ENCODE results near the gene RPAP2. TPM values are rescaled to one million over a fixed set of nuclear protein-coding genes. Genes with fewer than 3 reads are reported as not detected.
"Not testable (repeated sequence)": the region's sequence is repeated elsewhere in the genome, so short reads cannot be mapped to it uniquely, and the experiment has no call there.

Gene RPAP2
- total RNA-seq, 1 experiment from 2014 or later = 31.8 TPM

- intact Hi-C loops (cut with micrococcal nuclease; ENCODE audit: unreplicated experiment) = loop anchor here (10.0 kb wide), 1 partner anchor 108 kb away; the partner anchor contains the start of gene GFI1
- POLR2A ChIA-PET (ENCODE audit: low non-redundant PET) = no interaction called here
- no peaks in the 10 kb centered on the region for H3K27me3 ChIP-seq (replicated peaks; ENCODE audit: insufficient read depth, low read depth, low read length, poor library complexity)
- DNase-seq (ENCODE audit: low spot score) = peak; percentile 88
- no peak for TF ChIP-seq CTCF (conservative IDR thresholded peaks at IDR 0.05; ENCODE audit: low read depth, low read length)
- no peak for TF ChIP-seq EZH2 (IDR thresholded peaks at IDR 0.05; ENCODE audit: borderline replicate concordance, low read depth, low read length, poor library complexity, severe bottlenecking)
- H3K4me1 ChIP-seq (ENCODE audit: insufficient read depth, low read length, poor library complexity, severe bottlenecking) = peaks cover 14% of the 10 kb centered on the region
- no peaks in the 10 kb centered on the region for H3K36me3 ChIP-seq (ENCODE audit: insufficient read depth, low read length, poor library complexity, severe bottlenecking)
- no TSS peak for BruUV-seq (replicated peaks)
- no peak overlapping the region for H3K4me3 ChIP-seq (ENCODE audit: low read depth, low read length, poor library complexity, severe bottlenecking)
- peak overlapping the region; percentile 24 for H3K27ac ChIP-seq (ENCODE audit: low read depth, low read length, poor library complexity, severe bottlenecking)
- H3K9me3 ChIP-seq (ENCODE audit: low read depth, low read length, poor library complexity, severe bottlenecking) = no peaks in the 10 kb centered on the region
- CTCF ChIA-PET = no interaction called here
These were observed 77.5 kb downstream of the RPAP2 start for GRCh38 chr1:92376345-92376744.

- H3K27ac ChIP-seq (ENCODE audit: low read depth, low read length, poor library complexity, severe bottlenecking); DNase-seq (ENCODE audit: low spot score); H3K4me3 ChIP-seq (ENCODE audit: low read depth, low read length, poor library complexity, severe bottlenecking); BruUV-seq (replicated peaks); CTCF ChIA-PET; H3K36me3 ChIP-seq (ENCODE audit: insufficient read depth, low read length, poor library complexity, severe bottlenecking); POLR2A ChIA-PET (ENCODE audit: low non-redundant PET); H3K9me3 ChIP-seq (ENCODE audit: low read depth, low read length, poor library complexity, severe bottlenecking); H3K27me3 ChIP-seq (replicated peaks; ENCODE audit: insufficient read depth, low read depth, low read length, poor library complexity): not testable (repeated sequence)
- H3K4me1 ChIP-seq (ENCODE audit: insufficient read depth, low read length, poor library complexity, severe bottlenecking) = peaks cover 14% of the 10 kb centered on the region
- intact Hi-C loops (cut with micrococcal nuclease; ENCODE audit: unreplicated experiment) = loop anchor here (10.0 kb wide), 1 partner anchor 107 kb away; the partner anchor contains the start of gene GFI1
These were observed 79.1 kb downstream of the RPAP2 start for GRCh38 chr1:92377991-92378390.

GRCh38 chr1:92380867-92381266 is 82.0 kb downstream of the RPAP2 start:
- ChIA-PET POLR2A (ENCODE audit: low non-redundant PET) (no interaction called here), CTCF (no interaction called here)
- BruUV-seq (replicated peaks) = no TSS peak
- Histone ChIP-seq H3K4me1 (ENCODE audit: insufficient read depth, low read length, poor library complexity, severe bottlenecking) (peaks cover 13% of the 10 kb centered on the region), H3K36me3 (ENCODE audit: insufficient read depth, low read length, poor library complexity, severe bottlenecking) (no peaks in the 10 kb centered on the region), H3K9me3 (ENCODE audit: low read depth, low read length, poor library complexity, severe bottlenecking) (no peaks in the 10 kb centered on the region), H3K27me3 (replicated peaks; ENCODE audit: insufficient read depth, low read depth, low read length, poor library complexity) (no peaks in the 10 kb centered on the region), H3K4me3 (ENCODE audit: low read depth, low read length, poor library complexity, severe bottlenecking) (no peak overlapping the region), H3K27ac (ENCODE audit: low read depth, low read length, poor library complexity, severe bottlenecking) (no peak overlapping the region)
- intact Hi-C loops (cut with micrococcal nuclease; ENCODE audit: unreplicated experiment) = no loop called here
- TF ChIP-seq EZH2 (IDR thresholded peaks at IDR 0.05; ENCODE audit: borderline replicate concordance, low read depth, low read length, poor library complexity, severe bottlenecking) (no peak), CTCF (conservative IDR thresholded peaks at IDR 0.05; ENCODE audit: low read depth, low read length) (no peak)
- DNase-seq (ENCODE audit: low spot score) = no peak

- H3K4me3 ChIP-seq (ENCODE audit: low read depth, low read length, poor library complexity, severe bottlenecking); H3K27me3 ChIP-seq (replicated peaks; ENCODE audit: insufficient read depth, low read depth, low read length, poor library complexity); POLR2A ChIA-PET (ENCODE audit: low non-redundant PET); intact Hi-C loops (cut with micrococcal nuclease; ENCODE audit: unreplicated experiment); H3K9me3 ChIP-seq (ENCODE audit: low read depth, low read length, poor library complexity, severe bottlenecking); DNase-seq (ENCODE audit: low spot score); BruUV-seq (replicated peaks); CTCF ChIA-PET; H3K36me3 ChIP-seq (ENCODE audit: insufficient read depth, low read length, poor library complexity, severe bottlenecking); H3K4me1 ChIP-seq (ENCODE audit: insufficient read depth, low read length, poor library complexity, severe bottlenecking); H3K27ac ChIP-seq (ENCODE audit: low read depth, low read length, poor library complexity, severe bottlenecking): not testable (repeated sequence)
These were observed 95.1 kb downstream of the RPAP2 start for GRCh38 chr1:92393966-92394365.

Data from A673 (cell line).